AG09309 (cell line): Measurements from ENCODE around the gene PAPPA2.

Experiments used
- DNase-seq: peaks from one replicate; pipeline ENCODE4 v3.0.0-alpha.2; 2010; ENCODE audit warnings: low read depth
- H3K4me3 ChIP-seq: 2 replicates; pipeline ENCODE4 v1.5.1; 2011; ENCODE audit warnings: mild to moderate bottlenecking, low read depth, low read length, moderate library complexity; ENCODE audit not compliant: control insufficient read depth
- CTCF ChIP-seq: IDR thresholded peaks from 2 replicates; pipeline ENCODE4 v1.5.1; 2011; ENCODE audit warnings: mild to moderate bottlenecking, low read depth, low read length, inconsistent platforms; ENCODE audit not compliant: insufficient read depth, control insufficient read depth; ENCODE audit errors: missing control alignments

The PAPPA2 gene

DNA sequence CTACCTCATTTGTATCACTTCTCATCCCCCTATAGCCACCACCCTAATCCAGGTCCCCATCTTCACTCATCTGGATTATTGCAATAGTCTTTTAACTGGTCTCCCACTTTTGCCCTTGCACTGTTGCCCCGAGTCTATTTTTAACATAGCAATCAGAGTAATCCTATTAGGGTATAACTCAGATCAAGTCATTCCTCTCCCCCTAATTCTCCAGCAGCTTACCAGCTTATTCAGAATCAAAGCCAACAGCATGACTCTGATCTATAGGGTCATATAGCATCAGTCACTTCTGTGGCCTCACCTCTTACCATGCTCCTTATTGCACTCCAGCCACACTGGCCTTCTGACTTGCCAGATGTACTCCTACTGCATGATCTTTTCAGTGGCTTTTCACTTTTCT, 140.7 kb downstream of the PAPPA2 start:
- DNase-seq = no peak
- no peak for TF ChIP-seq CTCF
- no peak overlapping the region for H3K4me3 ChIP-seq

GRCh38 chr1:176604461-176604860, 141.5 kb downstream of the PAPPA2 start:
- H3K4me3 ChIP-seq = no peak overlapping the region
- TF ChIP-seq CTCF = no peak
- DNase-seq = no peak

- no peak overlapping the region for H3K4me3 ChIP-seq
- TF ChIP-seq CTCF = no peak
- no peak for DNase-seq
Observed at GRCh38 chr1:176605176-176605575, 142.2 kb downstream of the PAPPA2 start.

- no peak overlapping the region for H3K4me3 ChIP-seq
- TF ChIP-seq CTCF = no peak
- no peak for DNase-seq
Observed at GRCh38 chr1:176609556-176610408, 146.8 kb downstream of the PAPPA2 start.

- DNase-seq = no peak
- no peak for TF ChIP-seq CTCF
- H3K4me3 ChIP-seq = no peak overlapping the region
Observed at GRCh38 chr1:176612791-176613190, 149.8 kb downstream of the PAPPA2 start.

- H3K4me3 ChIP-seq = no peak overlapping the region
- no peak for TF ChIP-seq CTCF
- DNase-seq = no peak
Observed at GRCh38 chr1:176617881-176618280, 154.9 kb downstream of the PAPPA2 start.
